ENCODE results near the gene COL19A1.

Gene COL19A1

GRCh38 chr6:70172252-70172651 lies 305.9 kb downstream of the COL19A1 start:
- no peak for DNase-seq (ENCODE audit: low read depth)

- DNase-seq (ENCODE audit: low read depth) = no peak
These were observed 309.4 kb downstream of the COL19A1 start for GRCh38 chr6:70175770-70176169.

GRCh38 chr6:70176842-70177550 lies 310.6 kb downstream of the COL19A1 start:
- DNase-seq (ENCODE audit: low read depth) = no peak

GRCh38 chr6:70180183-70180900 lies 314.0 kb downstream of the COL19A1 start:
- no peak for DNase-seq (ENCODE audit: low read depth)

- no peak for DNase-seq (ENCODE audit: low read depth)
These were observed 314.7 kb downstream of the COL19A1 start for GRCh38 chr6:70180901-70181599.

- DNase-seq (ENCODE audit: low read depth) = no peak
These were observed 317.2 kb downstream of the COL19A1 start for GRCh38 chr6:70183538-70183937.

GRCh38 chr6:70184723-70185122 lies 318.4 kb downstream of the COL19A1 start:
- DNase-seq (ENCODE audit: low read depth) = no peak

GRCh38 chr6:70186461-70186860 lies 320.1 kb downstream of the COL19A1 start:
- DNase-seq (ENCODE audit: low read depth) = no peak

- DNase-seq (ENCODE audit: low read depth) = no peak
These were observed 321.8 kb downstream of the COL19A1 start for GRCh38 chr6:70188202-70188601.

- DNase-seq (ENCODE audit: low read depth) = no peak
These were observed 328.1 kb downstream of the COL19A1 start for GRCh38 chr6:70194421-70194820.

- DNase-seq (ENCODE audit: low read depth) = no peak
These were observed 330.2 kb downstream of the COL19A1 start for GRCh38 chr6:70196531-70196930.

- DNase-seq (ENCODE audit: low read depth) = no peak
These were observed 332.4 kb downstream of the COL19A1 start for GRCh38 chr6:70198785-70199184.

GRCh38 chr6:70208235-70208790 lies 342.0 kb downstream of the COL19A1 start:
- no peak for DNase-seq (ENCODE audit: low read depth)

- DNase-seq (ENCODE audit: low read depth) = no peak
These were observed 344.1 kb downstream of the COL19A1 start for GRCh38 chr6:70210462-70210861.

- no peak for DNase-seq (ENCODE audit: low read depth)
These were observed 349.2 kb downstream of the COL19A1 start for GRCh38 chr6:70215460-70216108.

- no peak for DNase-seq (ENCODE audit: low read depth)
These were observed 350.4 kb downstream of the COL19A1 start for GRCh38 chr6:70216767-70217166.

- no peak for DNase-seq (ENCODE audit: low read depth)
These were observed 353.7 kb downstream of the COL19A1 start for GRCh38 chr6:70219943-70220613.

GRCh38 chr6:70221025-70221714 lies 354.8 kb downstream of the COL19A1 start:
- no peak for DNase-seq (ENCODE audit: low read depth)

- no peak for DNase-seq (ENCODE audit: low read depth)
These were observed 355.5 kb downstream of the COL19A1 start for GRCh38 chr6:70221715-70222438.

- DNase-seq (ENCODE audit: low read depth) = no peak
These were observed 356.0 kb downstream of the COL19A1 start for GRCh38 chr6:70222439-70222749.

GRCh38 chr6:70225055-70225454 lies 358.7 kb downstream of the COL19A1 start:
- DNase-seq (ENCODE audit: low read depth) = no peak
